Osteoblast (primary cell): ENCODE results near the gene CPT1B. TPM values are rescaled to one million over a fixed set of nuclear protein-coding genes. Genes with fewer than 3 reads are reported as not detected.

Experiments used
- DNase-seq: peaks from one replicate; pipeline ENCODE4 v3.0.0; 2011; ENCODE audit warnings: low spot score, mixed read lengths; ENCODE audit not compliant: insufficient read length; ENCODE audit errors: missing footprints
- H2AFZ ChIP-seq: 2 replicates; pipeline ENCODE4 v1.6.0; 2011; ENCODE audit warnings: mild to moderate bottlenecking, low read length
- H3K27ac ChIP-seq: 2 replicates; pipeline ENCODE4 v1.5.1; 2011; ENCODE audit warnings: mild to moderate bottlenecking, low read depth, low read length, moderate library complexity
- H3K27me3 ChIP-seq: 2 replicates; pipeline ENCODE4 v1.6.0; 2012; ENCODE audit warnings: mild to moderate bottlenecking, control low read depth, inconsistent platforms, low read length, moderate library complexity; ENCODE audit not compliant: insufficient read depth
- H3K36me3 ChIP-seq: 2 replicates; pipeline ENCODE4 v1.5.1; 2011; ENCODE audit warnings: mild to moderate bottlenecking, low read length, control low read depth, moderate library complexity; ENCODE audit not compliant: insufficient read depth
- H3K4me1 ChIP-seq: 2 replicates; pipeline ENCODE4 v1.5.1; 2011; ENCODE audit warnings: mild to moderate bottlenecking, low read length, control low read depth, moderate library complexity; ENCODE audit not compliant: insufficient read depth
- H3K4me2 ChIP-seq: 2 replicates; pipeline ENCODE4 v1.6.0; 2011; ENCODE audit warnings: mild to moderate bottlenecking, low read length; ENCODE audit not compliant: insufficient read depth
- H3K4me3 ChIP-seq: fragments of 200-600 bp; sonication (generic); 3 replicates; pipeline ENCODE4 v1.5.1; 2012; ENCODE audit warnings: mild to moderate bottlenecking, low read length, inconsistent platforms; ENCODE audit not compliant: insufficient read depth
- H3K79me2 ChIP-seq: 2 replicates; pipeline ENCODE4 v1.6.0; 2012; ENCODE audit warnings: mild to moderate bottlenecking, low read length, control low read depth, inconsistent platforms; ENCODE audit not compliant: insufficient read depth
- H3K9me3 ChIP-seq: 2 replicates; pipeline ENCODE4 v1.5.1; 2011; ENCODE audit warnings: low read depth, low read length, control low read depth
- H4K20me1 ChIP-seq: 2 replicates; pipeline ENCODE4 v1.6.0; 2012; ENCODE audit warnings: mild to moderate bottlenecking, low read length, control low read depth; ENCODE audit not compliant: insufficient read depth
- total RNA-seq: library from RNA; depleted of rRNA; stranded (reverse); fragments of >200 nt; gene quantifications from 2 replicates; pipeline ENCODE4 v1.2.3, GENCODE V29; 2012
- TF ChIP-seq, protein P1 (sequence below): IDR thresholded peaks from 2 replicates; pipeline ENCODE4 v1.5.1; 2011; ENCODE audit warnings: mild to moderate bottlenecking, low read depth, low read length, moderate library complexity; ENCODE audit errors: extremely low read depth

CPT1B gene
- total RNA-seq, 1 donor: 1.8 TPM

GRCh38 chr22:50530877-50531545, 47.2 kb downstream of the CPT1B start:
- H3K4me1 ChIP-seq: peaks cover 26% of the 10 kb centered on the region
- H3K4me2 ChIP-seq: peak overlapping the region; percentile 91
- no peaks in the 10 kb centered on the region for H3K79me2 ChIP-seq
- H2AFZ ChIP-seq: peak overlapping the region; percentile 68
- H3K4me3 ChIP-seq: peak overlapping the region; percentile 74
- no peaks in the 10 kb centered on the region for H3K36me3 ChIP-seq
- peaks cover 6% of the 10 kb centered on the region for H4K20me1 ChIP-seq
- TF ChIP-seq, protein P1, sequence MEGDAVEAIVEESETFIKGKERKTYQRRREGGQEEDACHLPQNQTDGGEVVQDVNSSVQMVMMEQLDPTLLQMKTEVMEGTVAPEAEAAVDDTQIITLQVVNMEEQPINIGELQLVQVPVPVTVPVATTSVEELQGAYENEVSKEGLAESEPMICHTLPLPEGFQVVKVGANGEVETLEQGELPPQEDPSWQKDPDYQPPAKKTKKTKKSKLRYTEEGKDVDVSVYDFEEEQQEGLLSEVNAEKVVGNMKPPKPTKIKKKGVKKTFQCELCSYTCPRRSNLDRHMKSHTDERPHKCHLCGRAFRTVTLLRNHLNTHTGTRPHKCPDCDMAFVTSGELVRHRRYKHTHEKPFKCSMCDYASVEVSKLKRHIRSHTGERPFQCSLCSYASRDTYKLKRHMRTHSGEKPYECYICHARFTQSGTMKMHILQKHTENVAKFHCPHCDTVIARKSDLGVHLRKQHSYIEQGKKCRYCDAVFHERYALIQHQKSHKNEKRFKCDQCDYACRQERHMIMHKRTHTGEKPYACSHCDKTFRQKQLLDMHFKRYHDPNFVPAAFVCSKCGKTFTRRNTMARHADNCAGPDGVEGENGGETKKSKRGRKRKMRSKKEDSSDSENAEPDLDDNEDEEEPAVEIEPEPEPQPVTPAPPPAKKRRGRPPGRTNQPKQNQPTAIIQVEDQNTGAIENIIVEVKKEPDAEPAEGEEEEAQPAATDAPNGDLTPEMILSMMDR: no peak
- no peaks in the 10 kb centered on the region for H3K27me3 ChIP-seq
- no peaks in the 10 kb centered on the region for H3K9me3 ChIP-seq
- DNase-seq: peak; percentile 99
- peak overlapping the region; percentile 60 for H3K27ac ChIP-seq

DNA sequence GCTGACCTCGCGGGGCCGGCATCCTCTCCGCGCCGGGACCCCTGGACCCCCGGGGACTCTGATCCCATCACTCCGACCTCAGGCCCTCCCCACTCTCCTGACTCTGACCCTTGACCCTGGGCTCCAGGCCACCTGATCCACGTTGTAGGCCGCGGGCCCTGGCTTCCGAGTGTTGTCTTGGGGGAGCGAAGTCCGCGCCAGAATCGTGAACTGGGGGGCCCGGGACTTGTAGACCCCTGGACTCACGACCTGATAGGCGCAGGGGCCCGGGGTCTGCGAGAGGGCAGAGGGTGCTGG, 47.7 kb downstream of the CPT1B start:
- Histone ChIP-seq H3K27ac (peak overlapping the region; percentile 45), H2AFZ (no peak overlapping the region), H3K27me3 (no peaks in the 10 kb centered on the region)

DNA sequence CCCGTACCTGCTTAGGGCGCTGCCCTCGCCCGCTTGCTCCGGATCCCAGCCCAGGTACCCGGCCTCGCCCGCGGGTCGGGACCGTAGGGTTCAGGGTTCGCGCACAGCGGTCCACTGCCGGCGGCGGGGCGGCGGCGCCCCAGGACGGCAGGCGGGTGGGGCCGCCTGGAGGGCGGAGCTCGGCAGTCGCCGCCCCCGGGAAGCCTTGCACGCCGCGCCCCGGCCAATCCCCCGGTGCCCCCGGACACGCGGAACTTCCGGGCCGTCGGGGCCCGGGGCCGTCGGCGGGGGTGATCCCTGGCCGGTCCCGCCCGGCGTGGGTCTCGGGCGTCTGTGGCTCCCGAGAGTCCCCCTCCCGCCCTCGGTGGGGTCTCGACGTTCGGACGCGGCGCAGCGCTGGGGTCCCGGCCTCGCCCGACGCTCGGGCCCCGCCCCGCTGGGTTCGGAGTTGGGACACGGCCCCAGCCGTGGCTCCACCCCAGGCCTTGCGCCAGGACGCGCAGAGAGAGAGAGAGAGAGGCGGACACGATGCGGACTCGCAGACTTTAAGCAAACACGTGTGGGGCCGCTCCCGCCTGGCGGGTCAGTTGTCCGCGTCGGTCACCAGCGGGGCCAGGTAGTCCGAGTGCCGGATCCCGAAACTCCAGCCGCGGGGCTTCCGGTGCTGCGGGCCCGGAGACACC, 48.2 kb downstream of the CPT1B start, which contains the start of gene TYMP:
TYMP (minus strand) TSS at position 116 of the 683 bp plus-strand sequence. CDS start 303 bp downstream, outside the sequence.
- Histone ChIP-seq H3K4me1 (peaks cover 26% of the 10 kb centered on the region), H3K27me3 (no peaks in the 10 kb centered on the region), H4K20me1 (peaks cover 6% of the 10 kb centered on the region), H3K27ac (peak within 1 kb of the TSS; percentile 45), H3K36me3 (no peaks in the 10 kb centered on the region), H3K4me2 (peak within 1 kb of the TSS; percentile 91), H3K9me3 (no peaks in the 10 kb centered on the region), H3K4me3 (peak within 1 kb of the TSS; percentile 74), H2AFZ (peak within 1 kb of the TSS; percentile 29), H3K79me2 (no peaks in the 10 kb centered on the region)
- DNase-seq: peak; percentile 97
- TF ChIP-seq, protein P1: no peak

More for the DNA sequence above, 47.7 kb downstream of the CPT1B start:
- Histone ChIP-seq H3K36me3 (no peaks in the 10 kb centered on the region), H4K20me1 (peaks cover 6% of the 10 kb centered on the region), H3K4me2 (peak overlapping the region; percentile 91), H3K9me3 (no peaks in the 10 kb centered on the region), H3K4me1 (peaks cover 26% of the 10 kb centered on the region), H3K79me2 (no peaks in the 10 kb centered on the region), H3K4me3 (peak overlapping the region; percentile 74)
- peak; percentile 85 for DNase-seq
- TF ChIP-seq, protein P1: no peak

DNA sequence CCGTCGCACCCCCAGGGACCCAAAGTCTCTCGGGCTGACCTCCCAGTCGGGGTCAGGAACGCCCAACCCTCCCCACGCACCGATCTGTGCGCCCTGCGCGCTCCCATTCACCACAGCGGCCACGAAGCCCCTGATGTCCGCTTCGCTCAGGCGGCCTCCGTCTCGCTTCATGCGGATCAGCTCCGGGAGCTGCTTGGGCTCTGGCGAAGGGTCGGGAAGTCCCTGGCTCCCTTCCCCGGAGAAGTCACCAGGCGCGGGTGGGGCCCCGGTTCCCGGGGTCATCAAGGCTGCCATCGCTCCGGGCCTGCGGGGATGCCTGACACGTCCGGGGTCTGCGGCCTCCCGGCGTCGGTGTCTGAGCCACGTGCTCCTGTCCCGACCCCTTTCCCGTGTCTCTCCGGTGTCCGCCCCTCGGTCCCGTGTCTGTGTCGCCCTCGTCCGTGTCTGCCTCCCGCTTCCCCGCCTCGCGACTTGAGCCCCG, 48.8 kb downstream of the CPT1B start:
- peaks cover 28% of the 10 kb centered on the region for H3K4me1 ChIP-seq
- H4K20me1 ChIP-seq: peaks cover 11% of the 10 kb centered on the region
- H3K27ac ChIP-seq: no peak overlapping the region
- H3K36me3 ChIP-seq: no peaks in the 10 kb centered on the region
- H3K27me3 ChIP-seq: no peaks in the 10 kb centered on the region
- TF ChIP-seq, protein P1: no peak
- no peak overlapping the region for H2AFZ ChIP-seq
- peak overlapping the region; percentile 91 for H3K4me2 ChIP-seq
- H3K4me3 ChIP-seq: peak overlapping the region; percentile 74
- H3K79me2 ChIP-seq: peaks cover 5% of the 10 kb centered on the region
- no peaks in the 10 kb centered on the region for H3K9me3 ChIP-seq
- peak; percentile 89 for DNase-seq
